HEK293 (cell line): ENCODE results near the gene C22orf39.
A peak's percentile ranks its signal among the peaks of the same experiment; 100 is the strongest.

ENCODE experiments used
- CTCF ChIA-PET: fragments of 350-600 bp; formaldehyde crosslinking; extraction: SDS; loops from one replicate; lab custom pipeline; 2021; ENCODE audit warnings: antibody characterized with exemption; lab: Yijun Ruan, JAX
- POLR2A ChIA-PET: fragments of 300-600 bp; formaldehyde crosslinking; extraction: SDS; loops from one replicate; lab custom pipeline; 2020; ENCODE audit warnings: antibody characterized with exemption, inconsistent platforms; lab: Yijun Ruan, JAX
- H3K27ac ChIP-seq: fragments of 200-500 bp; sonication (Bioruptor generic); 2 replicates; pipeline ENCODE4 v1.5.1; 2014; ENCODE audit warnings: low read depth, low read length, control low read depth, inconsistent platforms; ENCODE audit errors: extremely low read depth
- H3K36me3 ChIP-seq, 2 experiments: fragments of 200-500 bp in 1 of 2; sonication (Bioruptor generic) in 1 of 2; 1 replicate in 1 of 2; 2 replicates in 1 of 2; pipeline ENCODE4 v1.5.1; 2014 to 2017; ENCODE audit warnings: inconsistent platforms in 2 of 2, low read length in 2 of 2; ENCODE audit not compliant: control insufficient read depth in 2 of 2, insufficient read depth in 1 of 2
- H3K4me1 ChIP-seq: fragments of 200-500 bp; sonication (Bioruptor generic); 2 replicates; pipeline ENCODE4 v1.5.1; 2014; ENCODE audit warnings: mild to moderate bottlenecking, low read length, inconsistent platforms; ENCODE audit not compliant: control insufficient read depth, insufficient read depth
- H3K4me3 ChIP-seq: 2 replicates; pipeline ENCODE4 v1.5.1; 2011; ENCODE audit warnings: low read depth, mild to moderate bottlenecking, control low read depth, low read length, moderate library complexity
- H3K9me3 ChIP-seq: fragments of 200-500 bp; sonication (Bioruptor generic); 2 replicates; pipeline ENCODE4 v1.5.1; 2014; ENCODE audit warnings: low read depth, low read length, inconsistent platforms; ENCODE audit not compliant: control insufficient read depth, insufficient read depth
- BCL11B ChIP-seq: fragments of 450-650 bp; formaldehyde crosslinking; IDR thresholded peaks from 2 replicates; pipeline ENCODE4 v1.5.1; 2016; ENCODE audit warnings: low read depth, missing biosample characterization, missing genetic modification characterization
- GLIS1 ChIP-seq: fragments of 450-650 bp; formaldehyde crosslinking; IDR thresholded peaks from 2 replicates; pipeline ENCODE4 v1.5.1; 2016; ENCODE audit warnings: missing biosample characterization, missing genetic modification characterization
- HOXC10 ChIP-seq: sonication (generic); formaldehyde crosslinking; IDR thresholded peaks from 2 replicates; pipeline ENCODE4 v1.8.1; 2023; ENCODE audit warnings: mild to moderate bottlenecking, missing genetic modification reagents
- OVOL3 ChIP-seq: fragments of 450-650 bp; formaldehyde crosslinking; IDR thresholded peaks from 2 replicates; pipeline ENCODE4 v1.5.1; 2016; ENCODE audit warnings: missing biosample characterization, missing genetic modification characterization
- SP7 ChIP-seq: fragments of 450-650 bp; formaldehyde crosslinking; IDR thresholded peaks from 2 replicates; pipeline ENCODE4 v1.5.1; 2016; ENCODE audit warnings: missing biosample characterization, missing genetic modification characterization
- ZBTB17 ChIP-seq: fragments of 450-650 bp; formaldehyde crosslinking; IDR thresholded peaks from 2 replicates; pipeline ENCODE4 v1.5.1; 2016; ENCODE audit warnings: missing biosample characterization, missing genetic modification characterization
- ZBTB48 ChIP-seq: fragments of 450-650 bp; formaldehyde crosslinking; IDR thresholded peaks from 2 replicates; pipeline ENCODE4 v1.5.1; 2016; ENCODE audit warnings: missing biosample characterization, missing genetic modification characterization
- ZFHX2 ChIP-seq: fragments of 450-650 bp; formaldehyde crosslinking; conservative IDR thresholded peaks from 2 replicates; pipeline ENCODE4 v1.5.1; 2016; ENCODE audit warnings: missing biosample characterization, missing genetic modification characterization
- ZNF121 ChIP-seq: fragments of 450-650 bp; formaldehyde crosslinking; IDR thresholded peaks from 2 replicates; pipeline ENCODE4 v1.5.1; 2016; ENCODE audit warnings: missing biosample characterization, missing genetic modification characterization
- ZNF155 ChIP-seq: fragments of 450-650 bp; formaldehyde crosslinking; IDR thresholded peaks from 2 replicates; pipeline ENCODE4 v1.5.1; 2016; ENCODE audit warnings: missing biosample characterization, missing genetic modification characterization
- ZNF184 ChIP-seq: fragments of 450-650 bp; IDR thresholded peaks from 2 replicates; pipeline ENCODE4 v1.5.1; 2018; ENCODE audit warnings: missing biosample characterization, mild to moderate bottlenecking, missing genetic modification characterization
- ZNF2 ChIP-seq: fragments of 450-650 bp; formaldehyde crosslinking; IDR thresholded peaks from 2 replicates; pipeline ENCODE4 v1.5.1; 2016; ENCODE audit warnings: missing biosample characterization, missing genetic modification characterization
- ZNF37A ChIP-seq: fragments of 450-650 bp; IDR thresholded peaks from 2 replicates; pipeline ENCODE4 v1.5.1; 2018; ENCODE audit warnings: missing biosample characterization, missing genetic modification characterization
- ZNF501 ChIP-seq: fragments of 450-650 bp; formaldehyde crosslinking; IDR thresholded peaks from 2 replicates; pipeline ENCODE4 v1.5.1; 2016; ENCODE audit warnings: missing biosample characterization, missing genetic modification characterization
- ZNF585B ChIP-seq: fragments of 450-650 bp; formaldehyde crosslinking; IDR thresholded peaks from 2 replicates; pipeline ENCODE4 v1.5.1; 2016; ENCODE audit warnings: missing biosample characterization, missing genetic modification characterization
- ZNF621 ChIP-seq: fragments of 450-650 bp; formaldehyde crosslinking; IDR thresholded peaks from 2 replicates; pipeline ENCODE4 v1.5.1; 2017; ENCODE audit warnings: missing biosample characterization, missing genetic modification characterization
- ZNF660 ChIP-seq: fragments of 450-650 bp; IDR thresholded peaks from 2 replicates; pipeline ENCODE4 v1.5.1; 2018; ENCODE audit warnings: missing biosample characterization, mild to moderate bottlenecking, missing genetic modification characterization
- TF ChIP-seq, protein P1 (sequence below): fragments of 450-650 bp; formaldehyde crosslinking; IDR thresholded peaks from 2 replicates; pipeline ENCODE4 v1.5.1; 2016; ENCODE audit warnings: missing biosample characterization, missing genetic modification characterization, borderline replicate concordance
- TF ChIP-seq, protein P2 (sequence below): fragments of 450-650 bp; formaldehyde crosslinking; conservative IDR thresholded peaks from 2 replicates; pipeline ENCODE4 v1.5.1; 2016; ENCODE audit warnings: low read depth, missing biosample characterization, missing genetic modification characterization
- TF ChIP-seq, protein P3 (sequence below): fragments of 450-650 bp; formaldehyde crosslinking; IDR thresholded peaks from 2 replicates; pipeline ENCODE4 v1.5.1; 2016; ENCODE audit warnings: missing biosample characterization, missing genetic modification characterization
- TF ChIP-seq, protein P4 (sequence below): fragments of 450-650 bp; formaldehyde crosslinking; optimal IDR thresholded peaks from 2 replicates; pipeline ENCODE3; 2016; ENCODE audit warnings: missing biosample characterization, mild to moderate bottlenecking, missing genetic modification characterization
- TF ChIP-seq, protein P5 (sequence below): fragments of 450-650 bp; formaldehyde crosslinking; IDR thresholded peaks from 2 replicates; pipeline ENCODE4 v1.5.1; 2016; ENCODE audit warnings: missing biosample characterization, missing genetic modification characterization

C22orf39 gene

DNA sequence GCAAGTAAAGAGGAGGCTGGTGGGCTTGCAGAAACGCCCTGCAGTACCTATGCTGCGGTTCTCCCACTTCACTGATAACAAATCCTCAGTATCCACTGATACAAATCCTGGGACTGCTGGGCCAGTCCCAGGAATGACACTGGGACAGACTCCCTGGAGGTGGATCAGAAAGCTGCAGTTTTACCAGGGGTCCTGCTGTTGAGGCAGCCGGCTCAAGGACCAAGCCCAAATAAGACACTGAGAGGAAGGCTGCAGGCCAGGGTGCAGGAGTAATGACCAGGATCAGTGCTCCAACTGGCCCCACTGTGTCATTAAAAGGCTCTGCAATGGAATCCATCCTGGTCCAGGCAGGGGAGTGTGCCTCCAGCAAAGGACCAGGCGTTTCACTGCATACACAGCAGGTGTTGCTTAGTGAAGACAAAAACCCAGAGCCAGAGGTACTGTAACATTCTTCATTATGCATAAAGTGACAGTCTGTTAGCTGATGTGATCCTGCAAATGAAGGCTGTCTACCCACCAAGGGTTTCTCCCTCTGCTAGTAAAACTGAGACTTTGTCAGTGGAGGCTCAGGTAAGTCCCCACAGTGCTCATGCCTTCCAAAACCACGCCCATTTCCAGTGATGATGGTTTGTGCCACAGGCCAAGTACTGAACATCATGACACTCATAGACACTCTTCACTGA lies 1.4 kb upstream of the C22orf39 start (continued):
- TF ChIP-seq, protein P1, sequence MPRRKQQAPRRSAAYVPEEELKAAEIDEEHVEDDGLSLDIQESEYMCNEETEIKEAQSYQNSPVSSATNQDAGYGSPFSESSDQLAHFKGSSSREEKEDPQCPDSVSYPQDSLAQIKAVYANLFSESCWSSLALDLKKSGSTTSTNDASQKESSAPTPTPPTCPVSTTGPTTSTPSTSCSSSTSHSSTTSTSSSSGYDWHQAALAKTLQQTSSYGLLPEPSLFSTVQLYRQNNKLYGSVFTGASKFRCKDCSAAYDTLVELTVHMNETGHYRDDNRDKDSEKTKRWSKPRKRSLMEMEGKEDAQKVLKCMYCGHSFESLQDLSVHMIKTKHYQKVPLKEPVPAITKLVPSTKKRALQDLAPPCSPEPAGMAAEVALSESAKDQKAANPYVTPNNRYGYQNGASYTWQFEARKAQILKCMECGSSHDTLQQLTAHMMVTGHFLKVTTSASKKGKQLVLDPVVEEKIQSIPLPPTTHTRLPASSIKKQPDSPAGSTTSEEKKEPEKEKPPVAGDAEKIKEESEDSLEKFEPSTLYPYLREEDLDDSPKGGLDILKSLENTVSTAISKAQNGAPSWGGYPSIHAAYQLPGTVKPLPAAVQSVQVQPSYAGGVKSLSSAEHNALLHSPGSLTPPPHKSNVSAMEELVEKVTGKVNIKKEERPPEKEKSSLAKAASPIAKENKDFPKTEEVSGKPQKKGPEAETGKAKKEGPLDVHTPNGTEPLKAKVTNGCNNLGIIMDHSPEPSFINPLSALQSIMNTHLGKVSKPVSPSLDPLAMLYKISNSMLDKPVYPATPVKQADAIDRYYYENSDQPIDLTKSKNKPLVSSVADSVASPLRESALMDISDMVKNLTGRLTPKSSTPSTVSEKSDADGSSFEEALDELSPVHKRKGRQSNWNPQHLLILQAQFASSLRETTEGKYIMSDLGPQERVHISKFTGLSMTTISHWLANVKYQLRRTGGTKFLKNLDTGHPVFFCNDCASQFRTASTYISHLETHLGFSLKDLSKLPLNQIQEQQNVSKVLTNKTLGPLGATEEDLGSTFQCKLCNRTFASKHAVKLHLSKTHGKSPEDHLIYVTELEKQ (tag by site-specific recombination), result no peak
- TF ChIP-seq ZNF155 (tag by site-specific recombination) (no peak), ZNF121 (tag by site-specific recombination) (no peak), ZNF585B (tag by site-specific recombination) (no peak), OVOL3 (tag by site-specific recombination) (no peak), HOXC10 (CRISPR knock-in tag) (no peak), ZNF37A (no peak)
- TF ChIP-seq, protein P2, sequence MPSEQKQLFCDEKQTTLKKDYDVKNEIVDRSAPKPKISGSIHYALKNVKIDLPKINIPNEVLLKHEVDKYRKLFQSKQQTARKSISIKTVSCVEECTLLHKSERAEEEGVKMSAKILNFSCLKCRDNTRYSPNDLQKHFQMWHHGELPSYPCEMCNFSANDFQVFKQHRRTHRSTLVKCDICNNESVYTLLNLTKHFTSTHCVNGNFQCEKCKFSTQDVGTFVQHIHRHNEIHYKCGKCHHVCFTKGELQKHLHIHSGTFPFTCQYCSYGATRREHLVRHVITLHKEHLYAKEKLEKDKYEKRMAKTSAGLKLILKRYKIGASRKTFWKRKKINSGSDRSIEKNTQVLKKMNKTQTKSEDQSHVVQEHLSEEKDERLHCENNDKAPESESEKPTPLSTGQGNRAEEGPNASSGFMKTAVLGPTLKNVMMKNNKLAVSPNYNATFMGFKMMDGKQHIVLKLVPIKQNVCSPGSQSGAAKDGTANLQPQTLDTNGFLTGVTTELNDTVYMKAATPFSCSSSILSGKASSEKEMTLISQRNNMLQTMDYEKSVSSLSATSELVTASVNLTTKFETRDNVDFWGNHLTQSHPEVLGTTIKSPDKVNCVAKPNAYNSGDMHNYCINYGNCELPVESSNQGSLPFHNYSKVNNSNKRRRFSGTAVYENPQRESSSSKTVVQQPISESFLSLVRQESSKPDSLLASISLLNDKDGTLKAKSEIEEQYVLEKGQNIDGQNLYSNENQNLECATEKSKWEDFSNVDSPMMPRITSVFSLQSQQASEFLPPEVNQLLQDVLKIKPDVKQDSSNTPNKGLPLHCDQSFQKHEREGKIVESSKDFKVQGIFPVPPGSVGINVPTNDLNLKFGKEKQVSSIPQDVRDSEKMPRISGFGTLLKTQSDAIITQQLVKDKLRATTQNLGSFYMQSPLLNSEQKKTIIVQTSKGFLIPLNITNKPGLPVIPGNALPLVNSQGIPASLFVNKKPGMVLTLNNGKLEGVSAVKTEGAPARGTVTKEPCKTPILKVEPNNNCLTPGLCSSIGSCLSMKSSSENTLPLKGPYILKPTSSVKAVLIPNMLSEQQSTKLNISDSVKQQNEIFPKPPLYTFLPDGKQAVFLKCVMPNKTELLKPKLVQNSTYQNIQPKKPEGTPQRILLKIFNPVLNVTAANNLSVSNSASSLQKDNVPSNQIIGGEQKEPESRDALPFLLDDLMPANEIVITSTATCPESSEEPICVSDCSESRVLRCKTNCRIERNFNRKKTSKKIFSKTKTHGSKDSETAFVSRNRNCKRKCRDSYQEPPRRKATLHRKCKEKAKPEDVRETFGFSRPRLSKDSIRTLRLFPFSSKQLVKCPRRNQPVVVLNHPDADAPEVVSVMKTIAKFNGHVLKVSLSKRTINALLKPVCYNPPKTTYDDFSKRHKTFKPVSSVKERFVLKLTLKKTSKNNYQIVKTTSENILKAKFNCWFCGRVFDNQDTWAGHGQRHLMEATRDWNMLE, result no peak
- TF ChIP-seq, protein P3, sequence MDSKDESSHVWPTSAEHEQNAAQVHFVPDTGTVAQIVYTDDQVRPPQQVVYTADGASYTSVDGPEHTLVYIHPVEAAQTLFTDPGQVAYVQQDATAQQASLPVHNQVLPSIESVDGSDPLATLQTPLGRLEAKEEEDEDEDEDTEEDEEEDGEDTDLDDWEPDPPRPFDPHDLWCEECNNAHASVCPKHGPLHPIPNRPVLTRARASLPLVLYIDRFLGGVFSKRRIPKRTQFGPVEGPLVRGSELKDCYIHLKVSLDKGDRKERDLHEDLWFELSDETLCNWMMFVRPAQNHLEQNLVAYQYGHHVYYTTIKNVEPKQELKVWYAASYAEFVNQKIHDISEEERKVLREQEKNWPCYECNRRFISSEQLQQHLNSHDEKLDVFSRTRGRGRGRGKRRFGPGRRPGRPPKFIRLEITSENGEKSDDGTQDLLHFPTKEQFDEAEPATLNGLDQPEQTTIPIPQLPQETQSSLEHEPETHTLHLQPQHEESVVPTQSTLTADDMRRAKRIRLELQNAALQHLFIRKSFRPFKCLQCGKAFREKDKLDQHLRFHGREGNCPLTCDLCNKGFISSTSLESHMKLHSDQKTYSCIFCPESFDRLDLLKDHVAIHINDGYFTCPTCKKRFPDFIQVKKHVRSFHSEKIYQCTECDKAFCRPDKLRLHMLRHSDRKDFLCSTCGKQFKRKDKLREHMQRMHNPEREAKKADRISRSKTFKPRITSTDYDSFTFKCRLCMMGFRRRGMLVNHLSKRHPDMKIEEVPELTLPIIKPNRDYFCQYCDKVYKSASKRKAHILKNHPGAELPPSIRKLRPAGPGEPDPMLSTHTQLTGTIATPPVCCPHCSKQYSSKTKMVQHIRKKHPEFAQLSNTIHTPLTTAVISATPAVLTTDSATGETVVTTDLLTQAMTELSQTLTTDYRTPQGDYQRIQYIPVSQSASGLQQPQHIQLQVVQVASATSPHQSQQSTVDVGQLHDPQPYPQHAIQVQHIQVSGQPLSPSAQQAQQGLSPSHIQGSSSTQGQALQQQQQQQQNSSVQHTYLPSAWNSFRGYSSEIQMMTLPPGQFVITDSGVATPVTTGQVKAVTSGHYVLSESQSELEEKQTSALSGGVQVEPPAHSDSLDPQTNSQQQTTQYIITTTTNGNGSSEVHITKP (tag by site-specific recombination), result 0 out of 2 replicates have a peak, but pooled peaks have one; percentile 36

DNA sequence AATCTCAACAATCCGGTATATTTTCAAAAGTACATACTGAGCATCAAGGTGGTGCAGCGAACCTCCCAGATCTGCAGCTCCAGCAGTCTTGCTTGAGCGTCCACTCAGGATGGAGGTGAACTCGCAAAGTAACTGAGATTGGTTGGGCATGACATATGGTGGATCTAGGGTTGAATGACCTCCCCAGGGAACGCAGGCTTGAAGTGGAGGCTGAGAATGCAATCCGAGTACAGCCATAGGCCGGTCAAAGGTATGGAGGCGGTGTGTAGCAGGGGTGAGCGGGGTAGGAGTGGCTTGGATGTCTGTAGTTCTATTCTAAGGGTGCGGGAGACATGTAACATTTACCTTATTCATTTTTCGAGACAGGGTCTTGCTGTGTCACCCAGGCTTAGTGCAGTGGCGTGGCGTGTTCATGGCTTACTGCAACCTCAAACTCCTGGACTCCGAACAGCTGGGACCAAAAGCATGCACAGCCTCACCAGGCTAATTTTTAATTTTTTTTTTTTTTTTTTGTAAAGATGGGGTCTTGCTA lies 631 bp upstream of the C22orf39 start:
- H3K4me1 ChIP-seq, result no peaks in the 10 kb centered on the region
- H3K4me3 ChIP-seq, result peak overlapping the region; percentile 79
- peaks cover 5 to 72% of the 10 kb centered on the region in 2 experiments; a peak in 2 of 3 replicates for H3K36me3 ChIP-seq
- H3K27ac ChIP-seq, result peak overlapping the region; percentile 78
- no peaks in the 10 kb centered on the region for H3K9me3 ChIP-seq
- ChIA-PET POLR2A (interaction anchor here (1.3 to 2.2 kb wide), 4 partner anchors 13 to 32 kb away, joined by 4 to 13 read pairs (median 6); partner anchors contain the start of genes CDC45, HIRA and MRPL40), CTCF (interaction anchor here (0.6 kb wide), 1 partner anchor 30 kb away, joined by 3 read pairs; no protein-coding TSS in a partner anchor)
- TF ChIP-seq, protein P4, sequence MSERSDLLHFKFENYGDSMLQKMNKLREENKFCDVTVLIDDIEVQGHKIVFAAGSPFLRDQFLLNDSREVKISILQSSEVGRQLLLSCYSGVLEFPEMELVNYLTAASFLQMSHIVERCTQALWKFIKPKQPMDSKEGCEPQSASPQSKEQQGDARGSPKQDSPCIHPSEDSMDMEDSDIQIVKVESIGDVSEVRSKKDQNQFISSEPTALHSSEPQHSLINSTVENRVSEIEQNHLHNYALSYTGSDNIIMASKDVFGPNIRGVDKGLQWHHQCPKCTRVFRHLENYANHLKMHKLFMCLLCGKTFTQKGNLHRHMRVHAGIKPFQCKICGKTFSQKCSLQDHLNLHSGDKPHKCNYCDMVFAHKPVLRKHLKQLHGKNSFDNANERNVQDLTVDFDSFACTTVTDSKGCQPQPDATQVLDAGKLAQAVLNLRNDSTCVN (tag by site-specific recombination), result peak; percentile 46
- peak; percentile 47; the same call in 1 of the 2 replicates for TF ChIP-seq ZFHX2
- peak; percentile 46; the same call in 1 of the 2 replicates for TF ChIP-seq ZBTB48 (tag by site-specific recombination)
- TF ChIP-seq ZNF2, result peak; percentile 64; the same call in 1 of the 2 replicates
- TF ChIP-seq SP7 (tag by site-specific recombination), result peak; percentile 75
- no peak for TF ChIP-seq ZNF621
- TF ChIP-seq ZBTB17 (tag by site-specific recombination), result peak; percentile 83; the same call in 1 of the 2 replicates
- TF ChIP-seq, protein P5, sequence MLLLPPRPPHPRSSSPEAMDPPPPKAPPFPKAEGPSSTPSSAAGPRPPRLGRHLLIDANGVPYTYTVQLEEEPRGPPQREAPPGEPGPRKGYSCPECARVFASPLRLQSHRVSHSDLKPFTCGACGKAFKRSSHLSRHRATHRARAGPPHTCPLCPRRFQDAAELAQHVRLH, result 0 out of 2 replicates have a peak, but pooled peaks have one; percentile 42
- peak; percentile 61; the same call in 1 of the 2 replicates for TF ChIP-seq ZNF184 (tag by site-specific recombination)
- TF ChIP-seq GLIS1, result peak; percentile 47; the same call in 1 of the 2 replicates
- TF ChIP-seq BCL11B (tag by site-specific recombination), result no peak; the same call in 1 of the 2 replicates
- TF ChIP-seq ZNF501 (tag by site-specific recombination), result 0 out of 2 replicates have a peak, but pooled peaks have one; percentile 52
- TF ChIP-seq ZNF660 (tag by site-specific recombination), result 0 out of 2 replicates have a peak, but pooled peaks have one; percentile 6
